Breast epithelium (tissue), 4 donors: ENCODE results near the gene TKTL1. TPM values are rescaled to one million over a fixed set of nuclear protein-coding genes. Genes with fewer than 3 reads are reported as not detected.
"Not testable (repeated sequence)": the region's sequence is repeated elsewhere in the genome, so short reads cannot be mapped to it uniquely, and the experiment has no call there.

Source experiments
- DNase-seq, 2 donors: peaks; one replicate each; pipeline ENCODE4 v3.0.0-alpha.2; 2019; ENCODE audit warnings: low spot score in 2 of 2
- H3K27ac ChIP-seq, 2 donors: fragments of 200-600 bp; sonication (generic) in 1 of 2; one replicate each; pipeline ENCODE4 v1.5.1; 2016 to 2019; ENCODE audit warnings: mild to moderate bottlenecking in 1 of 2
- H3K27me3 ChIP-seq, 2 donors: fragments of 200-600 bp; sonication (generic) in 1 of 2; one replicate each; pipeline versions ENCODE4 v1.5.1 to v1.6.0; 2017 to 2019; ENCODE audit warnings: control low read depth in 1 of 2, mild to moderate bottlenecking in 1 of 2
- H3K36me3 ChIP-seq: fragments of 200-600 bp; one replicate; pipeline ENCODE4 v1.5.1; 2019
- H3K4me1 ChIP-seq, 2 donors: fragments of 200-600 bp; sonication (generic); one replicate each; pipeline ENCODE4 v1.5.1; 2016 to 2019; ENCODE audit warnings: control low read depth in 1 of 2
- H3K4me3 ChIP-seq, 3 donors: fragments of 200-600 bp; sonication (generic); 1 replicate in 2 of 3; 2 replicates in 1 of 3; pipeline ENCODE4 v1.5.1; 2016 to 2019; ENCODE audit warnings: mild to moderate bottlenecking in 3 of 3, moderate library complexity in 2 of 3
- H3K9me3 ChIP-seq, 2 donors: fragments of 200-600 bp; sonication (generic) in 1 of 2; one replicate each; pipeline ENCODE4 v1.5.1; 2016 to 2019; ENCODE audit warnings: control low read depth in 1 of 2
- CTCF ChIP-seq, 3 donors: fragments of 450-650 bp; IDR thresholded peaks; one replicate each; pipeline ENCODE4 v1.5.1; 2016 to 2017; ENCODE audit warnings: antibody characterized with exemption in 3 of 3, mild to moderate bottlenecking in 3 of 3, moderate library complexity in 3 of 3
- POLR2A ChIP-seq: fragments of 450-650 bp; IDR thresholded peaks from one replicate; pipeline ENCODE4 v1.6.1; 2016; ENCODE audit warnings: antibody characterized with exemption, mild to moderate bottlenecking, moderate library complexity
- POLR2AphosphoS5 ChIP-seq, 3 donors: sonication (generic); formaldehyde crosslinking; IDR thresholded peaks; one replicate each; pipeline ENCODE4 v1.6.1; 2017; ENCODE audit warnings: antibody characterized with exemption in 3 of 3
- intact Hi-C: fragments of 100-400 bp; cut with DNase I; formaldehyde crosslinking; loops from one replicate; pipeline ENCODE4 v1.15.1; 2023; ENCODE audit warnings: low total_unique reads
- total RNA-seq, 3 donors: library from RNA; depleted of rRNA; stranded (reverse); fragments of >200 nt; gene quantifications; one replicate each; pipeline ENCODE4 v1.1.0, GENCODE V29; 2016

The TKTL1 gene
- total RNA-seq, 3 donors from 2014 or later = 0.16 TPM; not detected in 2

- no peak for DNase-seq
- H3K4me1 ChIP-seq = no peaks in the 10 kb centered on the region
- H3K36me3 ChIP-seq = no peaks in the 10 kb centered on the region
- no peak within 1 kb of the TSS for H3K27ac ChIP-seq
- H3K9me3 ChIP-seq = no peaks in the 10 kb centered on the region
- no peak within 1 kb of the TSS for H3K4me3 ChIP-seq
- intact Hi-C loops = no loop called here
- peaks cover 0 to 1% of the 10 kb centered on the region in 2 donors for H3K27me3 ChIP-seq
- TF ChIP-seq POLR2AphosphoS5 (IDR thresholded peaks at IDR 0.05) (no peak), POLR2A (no peak), CTCF (IDR thresholded peaks at IDR 0.05) (no peak)
Measured at GRCh38 chrX:154294791-154295574, 612 bp upstream of the TKTL1 start, which contains the start of gene TEX28. Gene TEX28 (minus strand): TSS chrX:154295124. CDS start chrX:154292117, 3,007 bp downstream.

GRCh38 chrX:154296731-154297130, 1.1 kb downstream of the TKTL1 start:
- intact Hi-C loops = no loop called here
- no peaks in the 10 kb centered on the region for H3K9me3 ChIP-seq
- no peak overlapping the region for H3K4me3 ChIP-seq
- no peak overlapping the region for H3K27ac ChIP-seq
- H3K27me3 ChIP-seq = peaks cover 0 to 10% of the 10 kb centered on the region in 2 donors
- H3K36me3 ChIP-seq = no peaks in the 10 kb centered on the region
- no peak for TF ChIP-seq POLR2A
- no peak for TF ChIP-seq CTCF (IDR thresholded peaks at IDR 0.05)
- no peak for TF ChIP-seq POLR2AphosphoS5 (IDR thresholded peaks at IDR 0.05)
- H3K4me1 ChIP-seq = no peaks in the 10 kb centered on the region
- DNase-seq = no peak

- TF ChIP-seq POLR2A (no peak), POLR2AphosphoS5 (IDR thresholded peaks at IDR 0.05) (no peak), CTCF (IDR thresholded peaks at IDR 0.05) (no peak)
- intact Hi-C loops = no loop called here
- no peaks in the 10 kb centered on the region for H3K36me3 ChIP-seq
- H3K27ac ChIP-seq = no peak overlapping the region
- H3K4me3 ChIP-seq = no peak overlapping the region
- no peaks in the 10 kb centered on the region for H3K4me1 ChIP-seq
- DNase-seq = no peak
- H3K27me3 ChIP-seq = peaks cover 0 to 10% of the 10 kb centered on the region in 2 donors
- no peaks in the 10 kb centered on the region for H3K9me3 ChIP-seq
Measured at GRCh38 chrX:154298312-154298711, 2.7 kb downstream of the TKTL1 start.

- Histone ChIP-seq H3K4me1 (no peaks in the 10 kb centered on the region), H3K36me3 (no peaks in the 10 kb centered on the region), H3K27ac (no peak overlapping the region), H3K9me3 (no peaks in the 10 kb centered on the region), H3K27me3 (peaks cover 0 to 32% of the 10 kb centered on the region in 2 donors), H3K4me3 (no peak overlapping the region)
- no peak for DNase-seq
- TF ChIP-seq CTCF (IDR thresholded peaks at IDR 0.05) = no peak
- no peak for TF ChIP-seq POLR2A
- no peak for TF ChIP-seq POLR2AphosphoS5 (IDR thresholded peaks at IDR 0.05)
- intact Hi-C loops = no loop called here
Measured at GRCh38 chrX:154300816-154301215, 5.2 kb downstream of the TKTL1 start.

GRCh38 chrX:154302998-154303397, 7.4 kb downstream of the TKTL1 start:
- H3K4me3 ChIP-seq, H3K36me3 ChIP-seq, H3K27ac ChIP-seq, H3K4me1 ChIP-seq, H3K9me3 ChIP-seq, intact Hi-C loops, DNase-seq: not testable (repeated sequence)
- peaks cover 0 to 50% of the 10 kb centered on the region in 2 donors for H3K27me3 ChIP-seq
